HEK293T (cell line): ENCODE results near the gene SLC4A1.

Source experiments
- ARNT ChIP-seq: fragments of 450-650 bp; IDR thresholded peaks from 2 replicates; pipeline ENCODE4 v1.6.1; 2017; ENCODE audit warnings: mild to moderate bottlenecking
- BHLHE40 ChIP-seq: fragments of 450-650 bp; IDR thresholded peaks from 2 replicates; pipeline ENCODE4 v1.6.1; 2016; ENCODE audit warnings: mild to moderate bottlenecking, moderate library complexity, borderline replicate concordance
- CTBP1 ChIP-seq: fragments of 450-650 bp; IDR thresholded peaks from 2 replicates; pipeline ENCODE4 v1.6.1; 2016; ENCODE audit warnings: borderline replicate concordance
- FOXK2 ChIP-seq: fragments of 450-650 bp; IDR thresholded peaks from 2 replicates; pipeline ENCODE4 v1.6.1; 2016; ENCODE audit warnings: mild to moderate bottlenecking
- L3MBTL2 ChIP-seq: fragments of 450-650 bp; conservative IDR thresholded peaks from 2 replicates; pipeline ENCODE4 v1.6.1; 2016; ENCODE audit warnings: mild to moderate bottlenecking
- LEF1 ChIP-seq: fragments of 450-650 bp; IDR thresholded peaks from 2 replicates; pipeline ENCODE4 v1.6.1; 2017; ENCODE audit warnings: mild to moderate bottlenecking, borderline replicate concordance
- ZNF384 ChIP-seq: fragments of 450-650 bp; IDR thresholded peaks from 2 replicates; pipeline ENCODE4 v1.6.1; 2016

DNA sequence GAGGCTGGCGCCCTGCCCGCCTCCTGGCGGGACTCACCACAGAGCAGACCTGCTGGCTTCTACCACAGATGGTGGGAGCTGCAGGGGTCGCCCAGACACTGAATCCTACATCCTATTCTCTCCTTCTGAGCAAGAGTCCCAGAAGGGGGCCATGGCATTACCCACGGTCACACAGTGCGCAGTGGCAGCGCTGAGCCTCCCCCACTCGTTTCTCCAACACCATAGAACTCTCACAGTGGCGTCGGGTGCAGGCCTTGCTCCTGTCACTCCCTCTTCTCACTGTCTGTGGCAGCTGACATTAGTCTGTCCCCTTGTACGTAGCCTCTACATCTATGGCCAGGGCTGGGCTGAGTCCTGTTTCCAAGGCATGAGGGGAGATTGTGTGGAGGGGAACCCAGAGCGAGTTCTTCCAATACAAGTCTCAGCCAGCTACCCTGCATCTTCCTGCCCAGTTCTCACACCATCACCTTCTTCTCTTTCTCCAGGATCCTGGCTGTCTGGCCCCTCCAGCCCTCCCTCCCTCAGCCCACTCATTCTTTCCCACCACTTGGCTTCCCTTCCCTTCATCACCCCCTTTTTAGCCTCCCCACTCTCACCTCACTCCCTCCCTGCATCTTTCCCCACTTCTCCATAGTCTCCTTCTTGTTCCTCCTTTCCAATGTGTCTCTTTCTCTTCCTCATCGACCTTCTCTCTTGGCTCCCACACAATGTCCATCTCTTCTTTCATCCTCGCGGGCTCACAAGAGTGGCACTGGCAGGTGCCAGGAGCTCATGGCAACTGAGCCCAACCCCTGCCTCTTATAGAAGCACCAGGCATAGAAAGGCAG, 54.3 kb downstream of the SLC4A1 start:
- TF ChIP-seq L3MBTL2 (no peak), FOXK2 (no peak), ARNT (no peak), LEF1 (no peak), ZNF384 (no peak), CTBP1 (no peak), BHLHE40 (no peak)
